GM12801 (cell line): Measurements from ENCODE around the gene HAVCR2.

Source experiments
- TF ChIP-seq, protein P1 (sequence below): IDR thresholded peaks from one replicate; pipeline ENCODE4 v1.5.1; 2011; ENCODE audit warnings: control low read depth; ENCODE audit not compliant: insufficient read length; ENCODE audit errors: extremely low read depth

HAVCR2 gene

GRCh38 chr5:157085930-157086329 lies 22.9 kb downstream of the HAVCR2 start:
- TF ChIP-seq, protein P1, sequence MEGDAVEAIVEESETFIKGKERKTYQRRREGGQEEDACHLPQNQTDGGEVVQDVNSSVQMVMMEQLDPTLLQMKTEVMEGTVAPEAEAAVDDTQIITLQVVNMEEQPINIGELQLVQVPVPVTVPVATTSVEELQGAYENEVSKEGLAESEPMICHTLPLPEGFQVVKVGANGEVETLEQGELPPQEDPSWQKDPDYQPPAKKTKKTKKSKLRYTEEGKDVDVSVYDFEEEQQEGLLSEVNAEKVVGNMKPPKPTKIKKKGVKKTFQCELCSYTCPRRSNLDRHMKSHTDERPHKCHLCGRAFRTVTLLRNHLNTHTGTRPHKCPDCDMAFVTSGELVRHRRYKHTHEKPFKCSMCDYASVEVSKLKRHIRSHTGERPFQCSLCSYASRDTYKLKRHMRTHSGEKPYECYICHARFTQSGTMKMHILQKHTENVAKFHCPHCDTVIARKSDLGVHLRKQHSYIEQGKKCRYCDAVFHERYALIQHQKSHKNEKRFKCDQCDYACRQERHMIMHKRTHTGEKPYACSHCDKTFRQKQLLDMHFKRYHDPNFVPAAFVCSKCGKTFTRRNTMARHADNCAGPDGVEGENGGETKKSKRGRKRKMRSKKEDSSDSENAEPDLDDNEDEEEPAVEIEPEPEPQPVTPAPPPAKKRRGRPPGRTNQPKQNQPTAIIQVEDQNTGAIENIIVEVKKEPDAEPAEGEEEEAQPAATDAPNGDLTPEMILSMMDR: no peak

GRCh38 chr5:157080286-157080685 lies 28.6 kb downstream of the HAVCR2 start:
- TF ChIP-seq, protein P1: no peak

DNA sequence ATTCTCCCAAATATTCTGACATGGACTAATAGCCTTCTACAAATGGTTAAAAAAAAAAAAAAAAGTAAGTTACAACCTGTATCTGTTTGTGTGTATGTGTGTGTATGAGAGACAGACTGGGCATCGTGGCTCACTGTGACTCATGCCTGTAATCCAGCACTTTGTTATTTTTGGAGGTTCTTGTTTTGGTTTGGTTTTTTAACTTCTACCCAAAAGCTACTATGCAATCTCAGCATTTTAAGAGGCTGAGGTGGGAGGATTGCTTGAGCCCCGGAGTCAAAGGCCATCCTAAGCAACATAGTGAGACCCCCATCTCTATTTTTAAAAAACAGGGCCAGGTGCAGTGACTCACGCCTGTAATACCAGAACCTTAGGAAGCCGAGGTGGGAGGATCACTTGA lies 32.3 kb downstream of the HAVCR2 start:
- TF ChIP-seq, protein P1: no peak

GRCh38 chr5:157072508-157072907 lies 36.3 kb downstream of the HAVCR2 start:
- TF ChIP-seq, protein P1: no peak

DNA sequence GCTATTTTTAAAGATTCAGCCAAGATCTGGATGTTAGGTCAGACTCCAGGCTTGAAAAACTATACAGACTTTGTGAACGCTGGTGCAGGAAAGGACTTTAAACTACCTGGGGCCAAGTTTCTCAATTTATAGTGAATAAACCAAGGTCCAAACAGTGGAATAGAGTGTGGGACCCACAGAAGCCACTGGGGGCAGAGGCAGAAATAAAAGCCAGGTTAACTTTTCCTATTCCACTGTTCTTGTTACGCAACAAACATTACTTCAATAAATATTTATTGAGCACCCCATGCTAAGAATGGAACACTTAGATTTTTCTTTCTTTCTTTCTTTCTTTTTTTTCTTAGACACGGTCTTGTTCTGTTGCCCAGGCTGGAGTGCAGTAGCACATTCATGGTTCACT lies 38.9 kb downstream of the HAVCR2 start:
- TF ChIP-seq, protein P1: no peak

- TF ChIP-seq, protein P1: no peak
Observed at GRCh38 chr5:157068785-157069184, 40.1 kb downstream of the HAVCR2 start.

DNA sequence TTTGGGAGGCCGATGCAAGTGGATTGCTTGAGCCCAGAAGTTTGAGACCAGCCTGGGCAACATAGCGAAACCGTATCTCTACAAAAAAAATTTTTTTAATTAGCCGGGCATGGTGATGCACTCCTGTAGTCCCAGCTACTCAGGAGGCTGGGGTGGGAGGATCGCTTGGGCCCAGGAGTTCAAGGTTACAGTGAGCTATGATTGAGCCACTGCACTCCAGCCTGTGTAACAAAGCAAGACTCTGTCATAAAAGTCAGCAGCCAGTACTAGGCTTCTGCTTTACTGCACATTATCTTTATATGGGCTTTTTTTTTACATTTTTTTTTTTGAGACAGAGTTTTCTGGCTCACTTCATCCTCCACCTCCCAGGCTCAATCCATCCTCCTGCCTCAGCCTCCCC lies 40.5 kb downstream of the HAVCR2 start:
- TF ChIP-seq, protein P1: no peak

DNA sequence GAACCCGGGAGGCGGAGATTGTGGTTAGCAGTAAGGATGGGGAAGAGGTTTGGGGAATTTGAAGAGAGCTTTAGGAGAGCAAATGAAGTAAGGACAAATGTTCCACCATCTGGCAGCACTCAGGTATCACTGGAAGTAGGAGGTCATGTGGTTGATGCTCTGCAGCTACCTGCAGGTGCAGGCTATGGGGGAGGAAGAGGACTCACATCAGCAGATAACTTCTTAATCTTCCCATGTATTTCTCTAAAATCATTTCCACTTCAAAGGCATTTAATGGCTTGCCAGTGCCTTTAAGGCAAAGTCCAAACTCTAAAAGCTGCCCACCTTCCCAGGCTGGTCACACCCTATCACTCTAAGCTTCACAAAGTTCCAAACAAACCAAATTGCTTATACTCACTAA lies 41.8 kb downstream of the HAVCR2 start:
- TF ChIP-seq, protein P1: no peak
